OCI-LY3 (cell line): ENCODE measurements around the gene PKD2L2.
A peak's percentile ranks its signal among the peaks of the same experiment; 100 is the strongest.

ENCODE experiments used
- H2AFZ ChIP-seq: fragments of 200-600, 300-600 bp; shearing (Covaris generic); 2 replicates; pipeline ENCODE4 v1.6.0; 2014; ENCODE audit warnings: antibody characterized with exemption, low read depth, low read length
- H3K27ac ChIP-seq: fragments of 200-600, 300-600 bp; sonication (generic); 2 replicates; pipeline ENCODE4 v1.5.1; 2014; ENCODE audit warnings: mild to moderate bottlenecking, low read length, moderate library complexity, mixed read lengths
- H3K27me3 ChIP-seq: fragments of 200-600, 300-600 bp; sonication (generic); 2 replicates; pipeline ENCODE4 v1.6.1; 2014; ENCODE audit warnings: low read depth, low read length, mixed read lengths
- H3K36me3 ChIP-seq: fragments of 200-600, 300-600 bp; sonication (generic); replicated peaks from 2 replicates; pipeline ENCODE3; 2014; ENCODE audit warnings: low read depth, low read length, mixed read lengths
- H3K4me1 ChIP-seq: fragments of 300-600, 200-600 bp; sonication (generic); 2 replicates; pipeline ENCODE4 v1.6.1; 2014; ENCODE audit warnings: low read length, mixed read lengths
- H3K4me2 ChIP-seq: fragments of 200-600, 300-600 bp; sonication (generic); 2 replicates; pipeline ENCODE4 v1.6.1; 2014; ENCODE audit warnings: low read length, mixed read lengths
- H3K4me3 ChIP-seq: fragments of 300-600, 200-600 bp; sonication (generic); 2 replicates; pipeline ENCODE4 v1.5.1; 2014; ENCODE audit warnings: antibody characterized with exemption, mild to moderate bottlenecking, low read length, moderate library complexity
- H3K79me2 ChIP-seq: fragments of 300-600, 200-600 bp; shearing (Covaris generic); 2 replicates; pipeline ENCODE4 v1.6.1; 2014; ENCODE audit warnings: mild to moderate bottlenecking, low read length, mixed read lengths
- H3K9ac ChIP-seq: fragments of 300-600, 200-600 bp; shearing (Covaris generic); 2 replicates; pipeline ENCODE4 v1.6.0; 2014; ENCODE audit warnings: mild to moderate bottlenecking, low read length, moderate library complexity
- H3K9me3 ChIP-seq: fragments of 200-600, 300-600 bp; shearing (Covaris generic); 2 replicates; pipeline ENCODE4 v1.6.1; 2014; ENCODE audit warnings: low read length, mixed read lengths; ENCODE audit not compliant: insufficient read depth
- H4K20me1 ChIP-seq: fragments of 200-600, 300-600 bp; sonication (generic); 2 replicates; pipeline ENCODE4 v1.6.1; 2016; ENCODE audit warnings: low read length, mixed read lengths; ENCODE audit not compliant: insufficient read depth
- CTCF ChIP-seq: fragments of 200-600, 300-600 bp; sonication (generic); IDR thresholded peaks from 2 replicates; pipeline ENCODE4 v1.5.1; 2014; ENCODE audit warnings: antibody characterized with exemption, low read length, low read depth
- EZH2phosphoT487 ChIP-seq: fragments of 200-600 bp; shearing (Covaris generic); IDR thresholded peaks from 2 replicates; pipeline ENCODE4 v1.6.1; 2018; ENCODE audit warnings: antibody characterized with exemption, mixed run types, low read depth

Gene PKD2L2

GRCh38 chr5:137888466-137888862 lies 793 bp upstream of the PKD2L2 start:
- H2AFZ ChIP-seq: peak overlapping the region; percentile 99
- H3K4me1 ChIP-seq: peaks cover 12% of the 10 kb centered on the region

GRCh38 chr5:137890845-137891244 lies 1.6 kb downstream of the PKD2L2 start:
- H3K4me2 ChIP-seq: no peak overlapping the region
- no peak overlapping the region for H2AFZ ChIP-seq
- no peak overlapping the region for H3K9ac ChIP-seq
- no peak overlapping the region for H3K4me3 ChIP-seq
- H3K4me1 ChIP-seq: peaks cover 12% of the 10 kb centered on the region
- H3K79me2 ChIP-seq: peaks cover 4% of the 10 kb centered on the region; the same call in 1 of the 2 replicates
- H3K27me3 ChIP-seq: no peaks in the 10 kb centered on the region
- no peaks in the 10 kb centered on the region for H4K20me1 ChIP-seq
- H3K36me3 ChIP-seq: no peaks in the 10 kb centered on the region
- H3K9me3 ChIP-seq: no peaks in the 10 kb centered on the region
- TF ChIP-seq CTCF (no peak), EZH2phosphoT487 (no peak)
- H3K27ac ChIP-seq: no peak overlapping the region

More at GRCh38 chr5:137888466-137888862, 793 bp upstream of the PKD2L2 start:
- Histone ChIP-seq H3K9me3 (no peaks in the 10 kb centered on the region), H3K79me2 (peaks cover 4% of the 10 kb centered on the region; the same call in 1 of the 2 replicates), H4K20me1 (no peaks in the 10 kb centered on the region), H3K4me3 (peak overlapping the region; percentile 99), H3K4me2 (peak overlapping the region; percentile 82), H3K36me3 (no peaks in the 10 kb centered on the region), H3K9ac (peak overlapping the region; percentile 99), H3K27me3 (no peaks in the 10 kb centered on the region), H3K27ac (peak overlapping the region; percentile 66)
- TF ChIP-seq EZH2phosphoT487: no peak
- TF ChIP-seq CTCF: no peak

GRCh38 chr5:137891849-137892248 lies 2.6 kb downstream of the PKD2L2 start:
- H3K4me2 ChIP-seq: no peak overlapping the region
- TF ChIP-seq EZH2phosphoT487 (no peak), CTCF (no peak)
- no peaks in the 10 kb centered on the region for H3K27me3 ChIP-seq
- H3K4me3 ChIP-seq: no peak overlapping the region
- no peaks in the 10 kb centered on the region for H3K9me3 ChIP-seq
- H3K27ac ChIP-seq: no peak overlapping the region
- peaks cover 12% of the 10 kb centered on the region for H3K4me1 ChIP-seq
- H2AFZ ChIP-seq: no peak overlapping the region
- no peaks in the 10 kb centered on the region for H3K36me3 ChIP-seq
- H3K79me2 ChIP-seq: peaks cover 4% of the 10 kb centered on the region; the same call in 1 of the 2 replicates
- H3K9ac ChIP-seq: no peak overlapping the region
- H4K20me1 ChIP-seq: no peaks in the 10 kb centered on the region

GRCh38 chr5:137894586-137894985 lies 5.3 kb downstream of the PKD2L2 start:
- Histone ChIP-seq H3K4me3 (no peak overlapping the region), H3K4me1 (peaks cover 6% of the 10 kb centered on the region), H4K20me1 (no peaks in the 10 kb centered on the region), H3K4me2 (no peak overlapping the region), H3K36me3 (no peaks in the 10 kb centered on the region), H3K9ac (no peak overlapping the region), H2AFZ (no peak overlapping the region), H3K27ac (no peak overlapping the region), H3K27me3 (no peaks in the 10 kb centered on the region), H3K9me3 (no peaks in the 10 kb centered on the region), H3K79me2 (no peaks in the 10 kb centered on the region)
- no peak for TF ChIP-seq EZH2phosphoT487
- TF ChIP-seq CTCF: no peak
